Articular chondrocyte of knee joint (primary cell): ENCODE results near the gene C6orf47. TPM values are rescaled to one million over a fixed set of nuclear protein-coding genes. Genes with fewer than 3 reads are reported as not detected.

ENCODE experiments used
- small RNA-seq: library from RNA; depleted of rRNA; stranded (forward); fragments of <200 nt; gene quantifications from one replicate; pipeline ENCODE3, GENCODE V24; 2012
- total RNA-seq: library from RNA; depleted of rRNA; stranded (reverse); fragments of >200 nt; gene quantifications from 2 replicates; pipeline ENCODE4 v1.2.3, GENCODE V29; 2012

C6orf47 gene
- 15.2 and 19.5 TPM in 2 replicates for total RNA-seq

GRCh38 chr6:31660381-31661261 lies at the start of gene C6orf47:
Gene C6orf47, minus strand, starts transcription at chr6:31660778. Its CDS starts 831 bp downstream, at chr6:31659947.

DNA sequence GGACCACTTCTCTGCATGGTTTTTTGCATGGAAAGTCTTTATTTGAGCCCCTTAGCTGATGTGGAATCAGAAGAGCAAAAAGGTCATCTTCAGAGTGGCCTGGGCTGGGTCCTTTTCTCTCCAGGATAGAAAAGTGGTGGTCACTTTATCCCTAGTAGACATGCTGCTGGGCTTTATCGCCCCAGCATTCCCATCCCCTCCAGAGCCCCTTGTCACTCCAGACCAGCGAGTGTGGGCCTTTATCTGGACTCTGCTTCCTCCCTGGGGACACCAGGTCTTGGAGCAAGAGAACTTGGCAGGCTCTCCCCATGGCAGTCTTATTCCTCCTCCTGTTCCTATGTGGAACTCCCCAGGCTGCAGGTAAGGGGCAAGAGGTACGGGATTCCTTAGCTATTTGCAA lies 46.0 kb upstream of the C6orf47 start, which contains the start of gene LY6G6F:
TSS of gene LY6G6F (plus strand) at position 268 of the 400 bp plus-strand sequence. CDS start at position 309, 41 bp downstream.

GRCh38 chr6:31702819-31703716 lies 42.5 kb upstream of the C6orf47 start, which contains the start of gene ABHD16A:
Gene ABHD16A, minus strand, starts transcription at chr6:31703324. Its CDS starts 43 bp downstream, at chr6:31703281.

DNA sequence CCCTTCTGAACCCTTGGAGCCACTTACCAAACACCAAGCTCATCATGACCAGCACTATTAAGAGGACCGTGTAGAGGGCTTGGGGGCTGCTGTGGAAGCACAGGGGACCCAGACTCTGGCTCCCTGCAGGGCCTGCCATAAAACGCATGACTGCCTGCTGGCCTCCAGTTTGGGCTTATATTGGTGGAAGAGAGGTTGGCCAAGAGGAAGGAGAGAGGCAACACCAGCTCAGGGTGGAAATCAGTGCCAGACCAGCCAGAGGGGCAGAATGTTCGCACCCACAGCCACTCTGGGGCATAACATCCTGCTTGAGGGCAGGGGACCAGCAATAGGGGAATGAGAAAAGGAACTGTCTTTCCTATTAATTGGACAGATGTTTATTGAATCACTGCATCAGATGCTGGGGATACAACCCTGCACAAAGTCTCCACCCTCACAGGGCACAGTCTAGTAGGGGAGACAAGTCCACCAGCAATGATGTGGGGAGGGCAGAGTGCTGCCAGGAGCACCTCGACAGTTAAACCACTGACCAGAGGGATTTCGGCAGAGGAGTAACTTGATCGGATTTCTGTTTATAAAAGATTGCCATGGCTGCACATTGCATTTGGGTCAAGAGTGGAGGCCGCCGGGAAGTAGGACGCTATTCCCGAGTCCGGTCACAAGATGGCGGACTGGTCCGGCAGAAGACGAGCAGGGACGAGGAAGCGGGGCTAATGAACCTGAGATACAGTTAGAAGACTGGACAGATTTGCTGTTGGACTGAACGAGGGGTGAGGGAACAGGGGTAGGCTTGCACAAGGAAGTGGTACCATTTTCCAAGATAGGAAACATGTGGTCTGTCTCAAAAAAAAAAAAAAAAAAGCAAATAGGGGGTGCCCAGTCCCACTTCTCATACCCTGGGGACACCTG lies 19.9 kb upstream of the C6orf47 start, which contains the start of gene LY6G5C:
TSS of gene LY6G5C (minus strand) at position 842 of the 909 bp plus-strand sequence. CDS start at position 148, 694 bp downstream.

DNA sequence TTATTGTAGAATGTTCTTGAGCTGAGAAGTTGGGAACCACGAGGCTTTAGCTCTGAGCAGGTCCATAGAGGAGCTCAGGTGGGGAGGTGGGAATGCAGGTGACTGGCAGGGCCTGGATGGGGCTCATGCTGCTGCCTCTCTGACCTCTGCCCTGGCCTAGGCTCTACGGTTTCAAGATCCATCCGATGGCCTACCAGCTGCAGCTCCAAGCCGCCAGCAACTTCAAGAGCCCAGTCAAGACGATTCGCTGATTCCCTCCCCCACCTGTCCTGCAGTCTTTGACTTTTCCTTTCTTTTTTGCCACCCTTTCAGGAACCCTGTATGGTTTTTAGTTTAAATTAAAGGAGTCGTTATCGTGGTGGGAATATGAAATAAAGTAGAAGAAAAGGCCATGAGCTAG lies 9.1 kb upstream of the C6orf47 start, which contains the start of gene LY6G5B:
TSS of gene LY6G5B (plus strand) at position 301 of the 400 bp plus-strand sequence. CDS start 975 bp downstream, outside the sequence.

DNA sequence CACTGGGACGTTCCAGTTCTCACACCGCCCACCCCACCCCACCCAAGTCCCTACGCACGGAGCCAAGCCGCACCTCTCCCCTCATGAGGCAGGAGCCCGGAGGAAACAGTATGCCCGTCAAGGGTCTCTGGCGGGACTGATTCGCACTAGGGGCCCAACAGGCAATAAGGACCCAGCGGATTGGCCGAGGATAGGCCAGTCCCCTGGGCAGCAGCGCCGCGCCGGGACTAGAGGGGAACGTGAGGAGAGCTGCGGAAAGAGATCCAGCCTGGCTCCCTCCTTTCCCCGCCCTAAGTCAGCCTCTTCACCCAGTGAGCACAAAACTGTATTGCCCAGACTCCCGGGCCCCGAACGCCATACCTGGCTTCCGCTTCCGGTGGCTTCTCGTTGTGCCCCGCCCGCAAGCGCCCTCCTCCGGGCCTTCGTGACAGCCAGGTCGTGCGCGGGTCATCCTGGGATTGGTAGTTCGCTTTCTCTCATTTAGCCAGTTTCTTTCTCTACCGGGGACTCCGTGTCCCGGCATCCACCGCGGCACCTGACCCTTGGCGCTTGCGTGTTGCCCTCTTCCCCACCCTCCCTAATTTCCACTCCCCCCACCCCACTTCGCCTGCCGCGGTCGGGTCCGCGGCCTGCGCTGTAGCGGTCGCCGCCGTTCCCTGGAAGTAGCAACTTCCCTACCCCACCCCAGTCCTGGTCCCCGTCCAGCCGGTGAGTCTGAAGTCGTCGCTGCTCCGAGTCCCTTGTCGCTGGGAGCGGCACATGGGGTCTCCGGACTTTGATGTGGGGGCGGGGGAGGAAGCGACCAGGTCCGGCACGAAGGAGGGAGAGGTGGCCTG lies 5.1 kb upstream of the C6orf47 start, which contains the start of gene CSNK2B:
TSS of gene CSNK2B (plus strand) at position 580 of the 836 bp plus-strand sequence. CDS start 752 bp downstream, outside the sequence.

DNA sequence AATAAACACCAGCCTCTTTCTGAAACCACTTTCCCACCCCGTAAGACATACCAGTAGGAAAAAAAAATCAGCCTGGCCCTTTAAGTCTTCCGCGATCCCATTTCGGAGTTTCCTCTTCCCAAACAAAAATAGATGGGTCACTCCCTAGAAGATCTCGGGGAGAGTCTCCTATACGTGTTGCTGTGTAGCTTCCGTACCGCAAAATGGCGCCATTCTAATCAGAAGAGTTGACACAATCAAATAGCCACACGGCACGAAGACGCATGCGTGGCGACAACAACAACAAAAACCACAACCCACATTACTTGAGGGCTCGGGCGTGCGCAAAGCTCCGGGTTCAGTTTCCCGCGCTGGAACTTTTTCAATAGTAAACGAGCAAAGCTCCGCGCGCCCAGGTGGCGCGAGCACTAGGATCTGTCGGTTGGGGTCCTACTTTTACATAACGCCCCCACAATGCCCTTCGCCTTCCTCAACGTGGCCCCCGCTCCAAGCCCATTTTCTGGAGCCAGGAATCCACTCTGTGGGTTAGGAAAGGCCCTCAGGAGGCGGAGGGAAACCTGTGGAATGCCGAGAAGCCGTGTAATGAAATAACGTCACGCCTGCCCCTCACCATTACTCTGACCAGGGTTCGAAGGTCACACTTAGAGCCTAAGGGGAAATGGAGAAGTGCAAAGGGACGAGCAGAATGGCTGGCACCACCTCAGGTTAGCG lies 4.4 kb upstream of the C6orf47 start, which contains the start of gene GPANK1:
TSS of gene GPANK1 (minus strand) at position 208 of the 711 bp plus-strand sequence. CDS start 519 bp downstream, outside the sequence.

DNA sequence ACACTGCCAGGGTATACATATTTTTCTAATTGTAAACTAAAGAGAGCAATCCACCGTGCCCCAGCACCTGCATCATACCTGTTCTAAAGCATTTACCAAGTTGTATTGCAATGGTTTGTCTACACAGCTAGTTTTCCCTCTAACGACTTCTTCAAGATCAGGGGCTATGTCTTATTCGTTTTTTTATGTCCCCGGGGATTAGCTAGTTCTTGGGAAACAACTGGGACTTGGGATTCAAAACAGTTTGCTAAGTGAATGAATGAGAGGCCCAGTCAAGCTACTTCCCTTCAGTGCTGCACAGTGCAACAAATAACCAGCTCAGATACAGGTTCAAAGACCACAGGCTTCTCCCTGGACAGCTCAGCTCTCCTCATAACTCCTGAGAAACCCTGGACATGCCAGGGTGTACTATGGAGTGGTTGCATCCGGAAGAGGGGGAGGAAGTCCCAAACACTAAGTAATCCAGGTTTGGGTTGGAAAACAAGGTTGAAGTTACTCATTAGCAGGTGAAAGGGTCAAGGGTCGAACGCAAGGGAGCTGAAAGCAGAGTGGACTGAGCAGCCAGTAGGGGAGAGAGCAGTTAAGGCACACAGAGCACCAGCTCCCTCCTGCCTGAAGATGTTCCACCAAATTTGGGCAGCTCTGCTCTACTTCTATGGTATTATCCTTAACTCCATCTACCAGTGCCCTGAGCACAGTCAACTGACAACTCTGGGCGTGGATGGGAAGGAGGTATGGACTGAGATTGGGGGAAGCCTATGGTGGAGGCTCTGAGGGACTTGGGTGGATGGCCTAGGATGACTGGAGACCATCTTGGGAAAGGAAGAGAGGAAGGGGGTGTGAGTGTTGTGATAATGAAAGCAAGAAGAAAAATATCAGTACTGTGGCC lies 5.0 kb downstream of the C6orf47 start, which contains the start of gene APOM:
TSS of gene APOM (plus strand) at position 546 of the 889 bp plus-strand sequence. CDS start at position 619, 73 bp downstream.

GRCh38 chr6:31620586-31621319 lies 39.8 kb downstream of the C6orf47 start, which contains the start of gene PRRC2A:
Gene PRRC2A, plus strand, starts transcription at chr6:31620715. Its CDS starts 2,075 bp downstream, at chr6:31622790.

DNA sequence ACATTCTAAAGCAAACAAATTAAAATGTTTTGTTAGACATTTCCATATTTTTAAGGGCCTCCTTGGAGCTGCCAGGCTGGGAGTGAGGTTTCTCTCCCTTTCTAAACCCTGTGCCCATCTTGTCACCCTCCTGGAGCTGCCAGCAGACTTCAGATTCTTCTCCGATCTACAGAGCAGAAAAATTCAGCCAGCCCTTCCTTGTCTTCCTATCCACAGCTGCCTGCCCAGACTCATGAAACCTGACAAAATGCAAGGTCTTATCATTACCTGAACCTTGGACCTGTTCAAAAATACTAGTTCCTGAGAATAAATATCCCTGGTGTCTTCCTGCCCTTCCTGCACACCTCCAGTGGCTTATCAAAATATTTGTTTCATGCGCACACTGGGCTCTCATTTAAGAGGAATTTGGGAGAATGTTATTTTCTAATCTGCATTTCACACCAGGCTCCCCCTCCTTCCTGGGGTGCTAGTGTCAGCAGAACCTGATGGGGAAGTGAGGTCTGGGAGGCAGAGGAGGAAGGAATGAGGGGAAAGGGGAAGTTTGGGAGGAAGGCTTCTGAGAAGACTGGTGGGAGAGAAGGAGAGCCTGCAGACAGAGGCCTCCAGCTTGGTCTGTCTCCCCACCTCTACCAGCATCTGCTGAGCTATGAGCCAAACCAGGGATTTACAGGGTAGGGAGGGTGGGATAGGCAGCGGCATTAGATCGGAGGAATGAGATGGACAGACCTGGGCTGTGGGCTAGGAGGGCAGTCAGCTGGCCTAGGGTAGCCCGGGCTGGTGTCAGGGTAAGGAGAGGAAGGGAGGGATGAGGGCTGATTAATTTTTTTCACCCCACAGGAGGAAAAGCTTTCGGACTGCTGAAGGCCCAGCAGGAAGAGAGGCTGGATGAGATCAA lies 45.6 kb downstream of the C6orf47 start, which contains the start of gene AIF1:
TSS of gene AIF1 (plus strand) at position 551 of the 895 bp plus-strand sequence. CDS start at position 647, 96 bp downstream.

Small RNA genes within 50 kb of the gene (small RNA-seq; reads per million reads assigned to genes)
- gene MIR4646 = not detected
- gene MIR6832 = 0.23 reads per million
- not detected for gene RF00019
- gene SNORA38 = 43.8 reads per million, percentile 97 among the genes with 10 or more reads in this experiment
- gene UQCRHP1 = not detected

Other genes starting within 250 kb of the C6orf47 start
- 6.5 and 8.6 TPM in 2 replicates for gene MICB, start 162.6 kb downstream of the C6orf47 start, total RNA-seq
- not detected in 2 replicates for gene MCCD1, start 131.8 kb downstream of the C6orf47 start, total RNA-seq
- 262 and 345 TPM in 2 replicates for gene DDX39B, start 118.8 kb downstream of the C6orf47 start, total RNA-seq
- gene ATP6V1G2, start 114.2 kb downstream of the C6orf47 start, total RNA-seq = 3.4 and 3.5 TPM in 2 replicates
- gene NFKBIL1, start 113.2 kb downstream of the C6orf47 start, total RNA-seq = 22.9 and 26.5 TPM in 2 replicates
- not detected in 2 replicates for gene LTA, start 88.5 kb downstream of the C6orf47 start, total RNA-seq
- not detected in 2 replicates for gene TNF, start 85.2 kb downstream of the C6orf47 start, total RNA-seq
- not detected in 2 replicates for gene LTB, start 78.4 kb downstream of the C6orf47 start, total RNA-seq
- not detected in 2 replicates for gene LST1, start 74.5 kb downstream of the C6orf47 start, total RNA-seq
- not detected in 2 replicates for gene NCR3, start 67.8 kb downstream of the C6orf47 start, total RNA-seq
- not detected in 2 replicates for gene AIF1, start 45.5 kb downstream of the C6orf47 start, total RNA-seq
- 49.4 and 57.4 TPM in 2 replicates for gene PRRC2A, start 40.1 kb downstream of the C6orf47 start, total RNA-seq
- 127 and 138 TPM in 2 replicates for gene BAG6, start 8.1 kb downstream of the C6orf47 start, total RNA-seq
- 2.0 and 2.2 TPM in 2 replicates for gene APOM, start 4.9 kb downstream of the C6orf47 start, total RNA-seq
- 17.0 and 17.1 TPM in 2 replicates for gene GPANK1, start 4.2 kb upstream of the C6orf47 start, total RNA-seq
- gene CSNK2B, start 5.3 kb upstream of the C6orf47 start, total RNA-seq = 118 and 149 TPM in 2 replicates
- gene LY6G5B, start 9.2 kb upstream of the C6orf47 start, total RNA-seq = 4.2 and 4.8 TPM in 2 replicates
- 0.26 and 0.65 TPM in 2 replicates for gene LY6G5C, start 20.3 kb upstream of the C6orf47 start, total RNA-seq
- 29.9 and 35.3 TPM in 2 replicates for gene ABHD16A, start 42.5 kb upstream of the C6orf47 start, total RNA-seq
- gene LY6G6F, start 46.1 kb upstream of the C6orf47 start, total RNA-seq = not detected in 2 replicates
- gene LY6G6D, start 54.6 kb upstream of the C6orf47 start, total RNA-seq = not detected in 2 replicates
- not detected in 2 replicates for gene LY6G6C, start 61.0 kb upstream of the C6orf47 start, total RNA-seq
- gene MPIG6B, start 62.6 kb upstream of the C6orf47 start, total RNA-seq = not detected in 2 replicates
- gene DDAH2, start 68.5 kb upstream of the C6orf47 start, total RNA-seq = 76.2 and 84.3 TPM in 2 replicates
- gene CLIC1, start 75.8 kb upstream of the C6orf47 start, total RNA-seq = 597 and 600 TPM in 2 replicates
- 10.7 and 12.3 TPM in 2 replicates for gene MSH5, start 79.2 kb upstream of the C6orf47 start, total RNA-seq
- 0.54 and 1.4 TPM in 2 replicates for gene SAPCD1, start 101.9 kb upstream of the C6orf47 start, total RNA-seq
- gene VWA7, start 116.5 kb upstream of the C6orf47 start, total RNA-seq = 1.0 and 1.9 TPM in 2 replicates
- 38.3 and 45.2 TPM in 2 replicates for gene VARS1, start 135.0 kb upstream of the C6orf47 start, total RNA-seq
- 28.3 and 32.4 TPM in 2 replicates for gene LSM2, start 146.2 kb upstream of the C6orf47 start, total RNA-seq
- 1.0 and 1.4 TPM in 2 replicates for gene HSPA1L, start 154.5 kb upstream of the C6orf47 start, total RNA-seq
- gene HSPA1A, start 154.8 kb upstream of the C6orf47 start, total RNA-seq = 91.1 and 137 TPM in 2 replicates
- gene HSPA1B, start 167.0 kb upstream of the C6orf47 start, total RNA-seq = 123 and 152 TPM in 2 replicates
- 48.6 and 57.6 TPM in 2 replicates for gene NEU1, start 202.0 kb upstream of the C6orf47 start, total RNA-seq
- 0.22 TPM in 1 of 2 replicates, not detected in the other for gene SLC44A4, start 218.2 kb upstream of the C6orf47 start, total RNA-seq
- 41.4 and 51.4 TPM in 2 replicates for gene EHMT2, start 236.9 kb upstream of the C6orf47 start, total RNA-seq
- 1.3 and 1.9 TPM in 2 replicates for gene ZBTB12, start 241.3 kb upstream of the C6orf47 start, total RNA-seq